ENCODE measurements around the gene SLC66A3. TPM values are rescaled to one million over a fixed set of nuclear protein-coding genes. Genes with fewer than 3 reads are reported as not detected.

SLC66A3 gene
- polyA plus RNA-seq, 1 donor (not counting 4 experiments of a cell fraction or from before 2014, with no cell fraction given): 31.1 TPM

DNA sequence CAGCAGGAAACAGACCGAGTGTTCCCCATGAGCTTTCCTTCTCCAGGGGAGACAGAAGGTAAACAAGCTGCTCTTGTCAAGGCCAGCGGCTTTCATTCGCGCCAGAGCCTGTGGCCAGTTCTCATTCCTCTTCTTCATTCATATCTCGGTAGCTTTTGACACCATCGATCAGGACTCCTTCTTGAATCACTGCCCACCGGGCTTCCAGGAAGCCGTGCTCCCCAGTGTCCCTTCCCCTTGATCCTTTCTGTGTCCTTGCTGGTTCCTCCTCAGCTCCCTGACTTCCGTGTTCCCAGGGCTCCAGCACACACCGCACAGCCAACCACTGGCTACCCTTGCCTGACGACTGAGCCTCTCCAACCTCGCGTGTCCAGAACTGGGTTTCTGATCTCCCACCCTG is 14.1 kb downstream of the SLC66A3 start:
- no peaks in the 10 kb centered on the region for H4K20me1 ChIP-seq (ENCODE audit: control insufficient read depth, extremely low read depth, insufficient read depth, low read length)
- H2AFZ ChIP-seq (ENCODE audit: control insufficient read depth, low read length): no peak overlapping the region
- no peak for DNase-seq (ENCODE audit: low read depth, low spot score)
- H3K9me1 ChIP-seq (ENCODE audit: control insufficient read depth, extremely low read depth, insufficient read depth, low read length): no peaks in the 10 kb centered on the region
- H3K36me3 ChIP-seq (ENCODE audit: control insufficient read depth in 2 of 2, extremely low read depth in 1 of 2, insufficient read depth in 2 of 2, low read length in 2 of 2): no peaks in the 10 kb centered on the region
- H3K9me3 ChIP-seq (ENCODE audit: control insufficient read depth, low read depth, low read length): no peaks in the 10 kb centered on the region
- no peak overlapping the region for H3K4me3 ChIP-seq (ENCODE audit: control insufficient read depth in 2 of 3, extremely low read depth in 1 of 3, insufficient read depth in 2 of 3, low read depth in 1 of 3, low read length in 3 of 3)
- H3K4me1 ChIP-seq (ENCODE audit: control insufficient read depth, extremely low read depth, insufficient read depth, low read length): no peaks in the 10 kb centered on the region
- H3K27me3 ChIP-seq (ENCODE audit: control insufficient read depth, extremely low read depth, insufficient read depth, low read length): no peaks in the 10 kb centered on the region
- TF ChIP-seq, protein P1, sequence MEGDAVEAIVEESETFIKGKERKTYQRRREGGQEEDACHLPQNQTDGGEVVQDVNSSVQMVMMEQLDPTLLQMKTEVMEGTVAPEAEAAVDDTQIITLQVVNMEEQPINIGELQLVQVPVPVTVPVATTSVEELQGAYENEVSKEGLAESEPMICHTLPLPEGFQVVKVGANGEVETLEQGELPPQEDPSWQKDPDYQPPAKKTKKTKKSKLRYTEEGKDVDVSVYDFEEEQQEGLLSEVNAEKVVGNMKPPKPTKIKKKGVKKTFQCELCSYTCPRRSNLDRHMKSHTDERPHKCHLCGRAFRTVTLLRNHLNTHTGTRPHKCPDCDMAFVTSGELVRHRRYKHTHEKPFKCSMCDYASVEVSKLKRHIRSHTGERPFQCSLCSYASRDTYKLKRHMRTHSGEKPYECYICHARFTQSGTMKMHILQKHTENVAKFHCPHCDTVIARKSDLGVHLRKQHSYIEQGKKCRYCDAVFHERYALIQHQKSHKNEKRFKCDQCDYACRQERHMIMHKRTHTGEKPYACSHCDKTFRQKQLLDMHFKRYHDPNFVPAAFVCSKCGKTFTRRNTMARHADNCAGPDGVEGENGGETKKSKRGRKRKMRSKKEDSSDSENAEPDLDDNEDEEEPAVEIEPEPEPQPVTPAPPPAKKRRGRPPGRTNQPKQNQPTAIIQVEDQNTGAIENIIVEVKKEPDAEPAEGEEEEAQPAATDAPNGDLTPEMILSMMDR (optimal IDR thresholded peaks at IDR 0.05 in 1 of 3, IDR thresholded peaks at IDR 0.05 in 1 of 3, conservative IDR thresholded peaks at IDR 0.05 in 1 of 3; ENCODE audit: extremely low read depth in 1 of 3, insufficient read depth in 2 of 3, low read length in 3 of 3): no peak
- no peak for TF ChIP-seq EZH2 (IDR thresholded peaks at IDR 0.05; ENCODE audit: low read length)
- dilution Hi-C loops (cut with MboI; ENCODE audit: extremely low pct_ligation_motif_present, low sequenced_read_pairs): no loop called here
- H3K9ac ChIP-seq (ENCODE audit: control insufficient read depth, extremely low read depth, insufficient read depth, low read length): no peak overlapping the region
- FAIRE-seq: no peak
- no peak overlapping the region for H3K27ac ChIP-seq (ENCODE audit: control insufficient read depth, insufficient read depth, low read length)
- no peaks in the 10 kb centered on the region for H3K79me2 ChIP-seq (ENCODE audit: control insufficient read depth, insufficient read depth, low read length)
- no peak overlapping the region for H3K4me2 ChIP-seq (ENCODE audit: control insufficient read depth, extremely low read depth, insufficient read depth, low read depth, low read length)

DNA sequence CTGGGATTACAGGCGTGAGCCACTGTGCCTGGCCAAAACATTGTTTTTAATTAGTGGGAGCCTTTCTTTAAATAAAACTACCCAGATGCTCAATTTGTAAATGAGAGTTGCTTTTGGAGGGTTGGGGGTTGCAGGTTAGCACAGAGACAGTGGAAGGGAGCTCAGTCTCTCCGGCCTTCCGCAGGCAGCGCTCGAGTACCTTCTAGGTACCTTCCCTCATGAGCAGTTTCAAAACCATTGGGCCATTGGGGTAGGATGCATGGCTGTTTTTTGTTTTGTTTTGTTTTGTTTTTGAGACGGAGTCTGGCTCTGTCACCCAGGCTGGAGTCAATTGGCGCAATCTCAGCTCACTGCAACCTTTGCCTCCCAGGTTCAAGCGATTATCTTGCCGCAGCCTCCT is 19.0 kb downstream of the SLC66A3 start:
- Histone ChIP-seq H3K79me2 (ENCODE audit: control insufficient read depth, insufficient read depth, low read length) (no peaks in the 10 kb centered on the region), H3K36me3 (ENCODE audit: control insufficient read depth in 2 of 2, extremely low read depth in 1 of 2, insufficient read depth in 2 of 2, low read length in 2 of 2) (peaks cover 0 to 1% of the 10 kb centered on the region in 2 experiments), H3K27me3 (ENCODE audit: control insufficient read depth, extremely low read depth, insufficient read depth, low read length) (no peaks in the 10 kb centered on the region), H3K27ac (ENCODE audit: control insufficient read depth, insufficient read depth, low read length) (no peak overlapping the region), H3K9me3 (ENCODE audit: control insufficient read depth, low read depth, low read length) (no peaks in the 10 kb centered on the region), H3K4me2 (ENCODE audit: control insufficient read depth, extremely low read depth, insufficient read depth, low read depth, low read length) (no peak overlapping the region), H2AFZ (ENCODE audit: control insufficient read depth, low read length) (no peak overlapping the region), H4K20me1 (ENCODE audit: control insufficient read depth, extremely low read depth, insufficient read depth, low read length) (no peaks in the 10 kb centered on the region), H3K9me1 (ENCODE audit: control insufficient read depth, extremely low read depth, insufficient read depth, low read length) (no peaks in the 10 kb centered on the region), H3K9ac (ENCODE audit: control insufficient read depth, extremely low read depth, insufficient read depth, low read length) (no peak overlapping the region), H3K4me3 (ENCODE audit: control insufficient read depth in 2 of 3, extremely low read depth in 1 of 3, insufficient read depth in 2 of 3, low read depth in 1 of 3, low read length in 3 of 3) (no peak overlapping the region), H3K4me1 (ENCODE audit: control insufficient read depth, extremely low read depth, insufficient read depth, low read length) (peaks cover 8% of the 10 kb centered on the region)
- DNase-seq (ENCODE audit: low read depth, low spot score) (no peak), FAIRE-seq (no peak)
- TF ChIP-seq EZH2 (IDR thresholded peaks at IDR 0.05; ENCODE audit: low read length): no peak
- TF ChIP-seq, protein P1 (optimal IDR thresholded peaks at IDR 0.05 in 1 of 3, IDR thresholded peaks at IDR 0.05 in 1 of 3, conservative IDR thresholded peaks at IDR 0.05 in 1 of 3; ENCODE audit: extremely low read depth in 1 of 3, insufficient read depth in 2 of 3, low read length in 3 of 3): no peak
- dilution Hi-C loops (cut with MboI; ENCODE audit: extremely low pct_ligation_motif_present, low sequenced_read_pairs): no loop called here
